Upper lobe of left lung (tissue), 4 donors: ENCODE measurements around the gene CD8B2.

Source experiments
- POLR2AphosphoS5 ChIP-seq, 2 donors: sonication (generic); formaldehyde crosslinking; IDR thresholded peaks; one replicate each; pipeline ENCODE4 v1.5.1; 2017; ENCODE audit warnings: antibody characterized with exemption in 2 of 2
- TF ChIP-seq, protein P1 (sequence below), 6 experiments: fragments of 450-650 bp in 4 of 6; fragments of 200-600 bp in 2 of 6; sonication (generic) in 2 of 6; IDR thresholded peaks; one replicate each; pipeline ENCODE4 v1.5.1; 2016 to 2019; ENCODE audit warnings: antibody characterized with exemption in 6 of 6

GRCh38 chr2:106554411-106554810 lies 67.2 kb downstream of the CD8B2 start:
- TF ChIP-seq, protein P1, sequence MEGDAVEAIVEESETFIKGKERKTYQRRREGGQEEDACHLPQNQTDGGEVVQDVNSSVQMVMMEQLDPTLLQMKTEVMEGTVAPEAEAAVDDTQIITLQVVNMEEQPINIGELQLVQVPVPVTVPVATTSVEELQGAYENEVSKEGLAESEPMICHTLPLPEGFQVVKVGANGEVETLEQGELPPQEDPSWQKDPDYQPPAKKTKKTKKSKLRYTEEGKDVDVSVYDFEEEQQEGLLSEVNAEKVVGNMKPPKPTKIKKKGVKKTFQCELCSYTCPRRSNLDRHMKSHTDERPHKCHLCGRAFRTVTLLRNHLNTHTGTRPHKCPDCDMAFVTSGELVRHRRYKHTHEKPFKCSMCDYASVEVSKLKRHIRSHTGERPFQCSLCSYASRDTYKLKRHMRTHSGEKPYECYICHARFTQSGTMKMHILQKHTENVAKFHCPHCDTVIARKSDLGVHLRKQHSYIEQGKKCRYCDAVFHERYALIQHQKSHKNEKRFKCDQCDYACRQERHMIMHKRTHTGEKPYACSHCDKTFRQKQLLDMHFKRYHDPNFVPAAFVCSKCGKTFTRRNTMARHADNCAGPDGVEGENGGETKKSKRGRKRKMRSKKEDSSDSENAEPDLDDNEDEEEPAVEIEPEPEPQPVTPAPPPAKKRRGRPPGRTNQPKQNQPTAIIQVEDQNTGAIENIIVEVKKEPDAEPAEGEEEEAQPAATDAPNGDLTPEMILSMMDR (IDR thresholded peaks at IDR 0.05), result no peak
- TF ChIP-seq POLR2AphosphoS5 (IDR thresholded peaks at IDR 0.05), result no peak
